HepG2 (cell line): ENCODE data around the gene WNK2.

Source experiments
- SAP130 ChIP-seq: IDR thresholded peaks from 2 replicates; pipeline ENCODE4 v1.6.1; 2016; ENCODE audit warnings: low read depth
- ZNF253 ChIP-seq: sonication (generic); formaldehyde crosslinking; IDR thresholded peaks from 2 replicates; pipeline ENCODE4 v1.8.0; 2022; ENCODE audit warnings: mild to moderate bottlenecking, missing genetic modification reagents, borderline replicate concordance
- TF ChIP-seq, protein P1 (sequence below): sonication (generic); formaldehyde crosslinking; IDR thresholded peaks from 2 replicates; pipeline ENCODE4 v1.8.1; 2023; ENCODE audit warnings: missing genetic modification reagents, inconsistent platforms, borderline replicate concordance

- TF ChIP-seq, protein P1, sequence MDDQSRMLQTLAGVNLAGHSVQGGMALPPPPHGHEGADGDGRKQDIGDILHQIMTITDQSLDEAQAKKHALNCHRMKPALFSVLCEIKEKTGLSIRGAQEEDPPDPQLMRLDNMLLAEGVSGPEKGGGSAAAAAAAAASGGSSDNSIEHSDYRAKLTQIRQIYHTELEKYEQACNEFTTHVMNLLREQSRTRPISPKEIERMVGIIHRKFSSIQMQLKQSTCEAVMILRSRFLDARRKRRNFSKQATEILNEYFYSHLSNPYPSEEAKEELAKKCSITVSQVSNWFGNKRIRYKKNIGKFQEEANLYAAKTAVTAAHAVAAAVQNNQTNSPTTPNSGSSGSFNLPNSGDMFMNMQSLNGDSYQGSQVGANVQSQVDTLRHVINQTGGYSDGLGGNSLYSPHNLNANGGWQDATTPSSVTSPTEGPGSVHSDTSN (CRISPR knock-in tag), result no peak
- TF ChIP-seq SAP130 (no peak), ZNF253 (no peak)
These were observed 76.5 kb downstream of the WNK2 start for GRCh38 chr9:93260263-93261066.
